Measurements from ENCODE around the gene CDH4.

CDH4 gene

DNA sequence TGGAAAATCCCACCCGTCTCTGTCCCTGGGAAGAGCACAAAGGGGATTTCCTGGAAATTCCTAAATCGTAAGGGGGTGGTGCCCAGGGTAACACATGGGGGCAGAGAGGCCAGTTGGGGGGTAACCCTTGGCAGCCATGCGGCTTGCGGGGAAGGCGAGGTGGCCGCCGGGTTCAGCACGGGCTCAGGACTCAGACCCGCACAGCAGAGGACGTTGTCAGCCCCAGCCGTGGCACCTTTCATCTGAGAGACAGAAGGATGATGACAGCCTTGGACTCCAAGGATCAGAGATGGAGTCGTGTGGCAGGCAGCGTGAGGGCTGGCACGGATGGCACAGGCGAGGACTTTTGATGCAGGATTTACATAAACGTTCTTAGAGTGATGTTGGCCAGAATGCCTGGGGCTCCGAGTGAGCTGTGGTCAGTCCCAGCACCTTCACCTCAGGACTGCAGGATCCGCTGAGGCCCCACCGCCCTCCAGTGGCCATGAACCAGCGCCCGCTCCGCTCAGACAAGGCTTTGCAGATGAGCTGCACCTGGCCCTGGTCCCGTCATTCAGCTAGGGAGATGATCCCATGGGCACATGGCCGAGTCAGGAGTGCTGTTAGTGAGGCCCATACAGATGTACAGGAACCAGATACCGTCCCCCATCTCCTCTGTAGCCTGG lies 623.3 kb downstream of the CDH4 start:
- DNase-seq (ENCODE audit: low read depth, low spot score) = no peak

DNA sequence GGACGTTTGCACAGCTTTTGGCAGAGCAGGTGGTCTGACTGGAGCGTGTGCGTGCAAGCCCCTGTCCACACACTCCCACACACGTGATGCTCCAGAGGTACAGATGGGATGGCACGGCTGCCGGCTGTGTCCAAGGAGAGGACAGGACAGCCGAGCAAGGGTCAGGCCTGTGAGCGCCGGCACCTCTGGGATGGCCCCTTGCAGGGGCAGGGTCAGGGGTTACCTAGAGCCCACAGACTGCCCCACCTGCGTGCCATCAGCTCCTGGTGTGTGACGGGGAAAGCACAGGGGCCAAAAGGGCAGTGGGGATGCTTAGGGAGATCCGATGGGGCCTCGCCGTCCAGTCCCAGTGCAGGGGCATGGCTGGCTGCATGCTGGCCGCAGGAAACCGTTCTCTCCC lies 623.9 kb downstream of the CDH4 start:
- no peak for DNase-seq (ENCODE audit: low read depth, low spot score)

DNA sequence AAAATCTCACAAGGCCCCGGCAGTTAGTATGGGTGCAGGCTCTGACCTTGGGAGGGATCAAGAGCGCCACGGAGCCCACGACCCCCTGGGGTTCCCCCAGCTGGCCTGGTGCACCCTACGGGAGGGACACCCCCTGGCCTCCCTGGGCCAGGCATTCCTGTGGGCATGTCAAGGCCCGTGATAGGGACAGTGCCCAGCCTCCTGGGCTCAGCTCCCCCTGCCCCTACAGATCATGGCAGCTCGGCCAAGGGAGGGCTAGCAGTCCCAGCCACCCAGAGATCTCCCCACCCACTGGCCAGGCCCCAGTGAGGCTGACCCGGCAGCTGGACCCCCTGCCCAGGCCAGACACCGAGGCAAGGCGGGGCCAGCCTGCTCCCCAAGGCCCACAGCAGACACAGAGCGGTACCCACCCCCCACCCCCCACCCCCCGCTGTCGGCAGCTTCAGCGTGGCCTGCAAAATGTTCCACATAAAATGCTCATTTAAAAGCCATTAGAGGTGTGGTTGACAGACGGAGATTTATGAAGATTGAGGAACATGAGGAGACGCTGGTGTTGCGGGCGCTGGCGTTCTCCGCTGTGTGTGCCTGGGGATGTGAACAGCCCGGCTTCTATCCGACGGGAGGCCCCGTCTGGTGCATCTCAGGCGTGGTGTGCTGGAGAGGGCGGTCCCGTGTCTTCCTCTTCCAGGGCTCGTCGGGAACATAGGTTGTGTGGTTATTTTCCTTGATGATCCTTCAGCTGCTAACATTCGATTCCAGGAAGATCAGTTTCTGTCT lies 625.1 kb downstream of the CDH4 start:
- no peak for DNase-seq (ENCODE audit: low read depth, low spot score)

DNA sequence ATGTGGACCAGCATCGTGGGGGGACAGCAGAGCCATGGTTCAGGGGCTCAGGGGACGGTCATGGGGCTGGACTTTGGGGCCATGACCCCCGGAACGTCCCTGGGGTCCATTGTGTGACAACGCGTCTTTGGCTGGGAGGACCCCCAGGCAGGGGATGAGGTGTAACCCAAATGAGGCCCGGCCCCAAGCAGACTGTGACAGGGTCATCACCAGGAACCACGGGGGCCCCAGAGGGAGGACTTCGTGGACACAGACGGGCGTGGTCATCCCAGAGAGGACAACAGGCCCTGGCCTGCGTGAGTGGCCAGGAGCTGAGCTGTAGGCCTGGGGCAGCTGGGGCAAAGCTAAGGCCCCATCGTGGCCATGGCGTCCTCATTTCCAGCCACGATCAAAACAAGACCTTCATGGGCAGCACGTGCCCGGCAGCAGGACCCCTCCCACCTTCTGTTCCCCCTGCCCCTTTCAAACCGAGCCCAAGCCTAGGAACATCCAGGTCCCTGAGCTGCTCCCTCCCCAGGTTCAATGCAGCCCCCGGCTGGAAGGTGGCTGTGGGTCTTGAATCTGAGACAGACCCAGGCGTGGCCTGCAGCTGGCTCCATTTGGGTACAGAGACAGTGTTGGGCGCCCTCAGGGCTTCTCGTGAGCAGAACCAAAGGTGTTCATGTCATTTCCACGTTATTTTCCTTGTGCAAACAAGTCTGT lies 625.9 kb downstream of the CDH4 start:
- DNase-seq (ENCODE audit: low read depth, low spot score) = no peak

DNA sequence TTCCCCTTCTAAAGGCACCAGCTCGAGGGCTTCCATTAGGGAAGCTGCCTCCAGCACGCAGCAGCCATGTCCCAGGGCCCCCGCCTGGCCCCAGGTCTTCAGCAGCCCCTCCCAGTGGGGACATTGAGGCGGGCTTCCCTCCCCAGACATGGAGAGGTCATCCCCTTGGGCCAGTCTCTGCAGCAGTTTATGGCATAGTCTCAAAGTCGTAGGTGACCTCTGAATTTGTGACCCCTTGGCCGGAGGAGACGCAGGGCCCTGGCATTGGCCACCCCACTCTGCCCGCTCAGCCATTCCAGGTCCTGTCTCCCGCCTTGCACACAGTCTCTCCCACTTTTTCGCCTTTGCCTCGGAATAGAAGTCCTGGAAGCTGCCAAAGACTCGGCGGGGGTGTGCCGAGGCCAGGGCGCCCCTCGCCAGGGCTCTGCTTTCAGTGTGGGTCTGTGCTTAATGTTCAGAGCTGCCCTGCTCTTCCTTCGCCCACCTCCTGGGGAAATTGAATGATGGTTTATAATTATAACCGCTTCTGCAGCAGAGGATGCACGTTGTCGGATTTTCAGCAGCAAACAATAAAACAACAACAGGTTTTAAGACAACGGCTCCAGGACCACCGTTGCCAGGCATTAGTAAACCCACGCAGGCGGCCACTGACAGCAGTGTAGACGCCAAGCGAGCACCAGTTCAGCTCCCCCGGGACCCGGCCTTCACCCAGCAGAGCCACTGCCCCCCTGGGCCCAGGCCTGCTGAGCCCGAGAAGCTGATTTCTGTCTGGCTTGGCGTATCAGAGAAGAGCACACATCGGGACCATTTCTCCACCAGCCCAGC lies 626.6 kb downstream of the CDH4 start:
- no peak for DNase-seq (ENCODE audit: low read depth, low spot score)

DNA sequence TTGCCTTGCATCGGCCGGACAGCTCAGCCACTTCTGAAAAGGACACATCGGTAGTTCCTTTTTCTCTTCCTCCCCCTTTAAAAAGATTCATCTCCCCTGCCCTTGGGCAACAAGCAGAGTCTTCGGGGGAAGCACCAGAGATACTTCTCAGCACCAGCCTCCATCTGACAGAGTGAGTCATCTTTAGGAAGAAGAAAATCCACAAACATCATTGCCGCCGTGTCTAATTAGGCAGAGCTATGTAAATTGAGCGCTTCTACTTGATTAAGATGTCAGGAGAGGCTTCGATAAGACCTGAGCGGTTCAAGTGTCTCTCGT lies 627.2 kb downstream of the CDH4 start:
- no peak for DNase-seq (ENCODE audit: low read depth, low spot score)

DNA sequence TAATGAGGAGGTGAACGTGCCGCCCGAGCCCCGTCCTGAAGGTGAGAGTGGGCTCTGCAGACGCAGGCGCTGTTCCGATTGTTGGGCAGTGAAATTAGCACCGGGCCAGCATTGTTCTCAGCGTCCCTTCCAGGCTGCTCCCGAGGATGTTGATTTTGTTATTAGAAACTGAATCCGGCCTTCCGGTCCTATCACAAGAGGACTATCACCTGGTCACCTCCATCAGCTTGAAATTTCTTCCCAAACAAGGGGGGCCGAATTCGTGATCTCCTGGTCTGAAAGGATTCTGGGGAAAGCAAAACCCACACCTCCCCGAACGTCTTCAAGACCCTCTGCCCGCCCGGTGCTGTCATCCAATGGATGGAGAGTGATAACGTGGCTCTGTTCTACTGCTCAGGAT lies 627.6 kb downstream of the CDH4 start:
- no peak for DNase-seq (ENCODE audit: low read depth, low spot score)

DNA sequence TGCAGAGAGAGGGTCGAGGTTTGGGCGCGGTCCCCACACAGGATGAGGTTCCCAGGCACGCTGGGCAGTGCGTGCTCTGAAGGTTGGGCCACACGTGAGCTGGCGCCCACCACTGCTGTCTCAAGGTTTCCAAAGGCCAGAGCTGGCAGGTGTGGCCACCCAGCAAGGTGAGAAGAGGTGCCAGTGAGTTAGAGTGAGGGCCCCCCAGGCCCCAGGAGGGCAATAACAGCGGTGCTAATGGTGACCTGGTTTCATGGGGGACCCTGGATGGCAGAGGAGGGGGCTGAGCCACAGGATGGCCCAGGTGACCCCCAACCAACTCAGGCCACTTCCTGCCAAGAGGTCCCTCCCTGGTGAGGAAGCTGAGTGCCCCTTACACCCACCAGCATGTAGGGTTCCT lies 628.6 kb downstream of the CDH4 start:
- no peak for DNase-seq (ENCODE audit: low read depth, low spot score)

DNA sequence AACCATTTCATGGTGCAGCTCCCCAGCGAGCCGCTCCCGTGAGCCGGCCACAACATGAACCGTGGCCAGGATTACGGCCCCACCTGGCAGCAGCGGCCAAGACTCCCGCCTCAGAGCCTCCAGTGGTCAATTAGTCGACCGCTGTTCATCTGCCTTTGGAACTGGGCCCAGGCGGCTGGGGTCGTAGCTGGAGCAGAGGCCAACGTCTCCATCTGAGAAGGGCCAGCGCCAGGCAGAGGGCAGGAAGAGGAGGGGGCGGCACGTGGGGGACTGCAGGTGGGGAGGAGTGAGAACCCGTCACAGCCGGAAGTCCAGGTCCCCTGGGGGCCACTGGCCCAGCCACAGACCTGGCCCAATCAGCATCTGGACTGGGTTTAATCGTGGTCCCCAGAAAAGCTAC lies 629.4 kb downstream of the CDH4 start:
- DNase-seq (ENCODE audit: low read depth, low spot score) = no peak

DNA sequence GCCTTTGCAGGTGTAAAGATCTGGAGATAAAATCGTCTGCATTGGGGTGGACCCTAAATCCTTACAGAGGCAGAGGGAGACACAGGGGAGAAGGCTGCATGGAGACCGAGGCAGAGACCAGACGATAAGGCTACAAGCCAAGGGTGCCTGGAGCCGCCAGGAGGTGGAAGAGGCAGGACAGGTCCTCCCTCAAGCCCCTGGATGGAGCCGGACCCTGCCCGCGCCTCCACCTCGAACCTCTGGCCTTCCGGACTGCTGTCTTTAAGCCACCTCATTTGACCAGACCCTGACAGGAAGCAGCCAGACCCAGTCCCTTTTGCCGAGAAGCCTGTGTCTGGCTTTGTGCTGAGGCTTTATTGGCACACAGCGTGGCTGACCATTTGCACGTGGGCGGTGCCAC lies 629.8 kb downstream of the CDH4 start:
- DNase-seq (ENCODE audit: low read depth, low spot score) = no peak

DNA sequence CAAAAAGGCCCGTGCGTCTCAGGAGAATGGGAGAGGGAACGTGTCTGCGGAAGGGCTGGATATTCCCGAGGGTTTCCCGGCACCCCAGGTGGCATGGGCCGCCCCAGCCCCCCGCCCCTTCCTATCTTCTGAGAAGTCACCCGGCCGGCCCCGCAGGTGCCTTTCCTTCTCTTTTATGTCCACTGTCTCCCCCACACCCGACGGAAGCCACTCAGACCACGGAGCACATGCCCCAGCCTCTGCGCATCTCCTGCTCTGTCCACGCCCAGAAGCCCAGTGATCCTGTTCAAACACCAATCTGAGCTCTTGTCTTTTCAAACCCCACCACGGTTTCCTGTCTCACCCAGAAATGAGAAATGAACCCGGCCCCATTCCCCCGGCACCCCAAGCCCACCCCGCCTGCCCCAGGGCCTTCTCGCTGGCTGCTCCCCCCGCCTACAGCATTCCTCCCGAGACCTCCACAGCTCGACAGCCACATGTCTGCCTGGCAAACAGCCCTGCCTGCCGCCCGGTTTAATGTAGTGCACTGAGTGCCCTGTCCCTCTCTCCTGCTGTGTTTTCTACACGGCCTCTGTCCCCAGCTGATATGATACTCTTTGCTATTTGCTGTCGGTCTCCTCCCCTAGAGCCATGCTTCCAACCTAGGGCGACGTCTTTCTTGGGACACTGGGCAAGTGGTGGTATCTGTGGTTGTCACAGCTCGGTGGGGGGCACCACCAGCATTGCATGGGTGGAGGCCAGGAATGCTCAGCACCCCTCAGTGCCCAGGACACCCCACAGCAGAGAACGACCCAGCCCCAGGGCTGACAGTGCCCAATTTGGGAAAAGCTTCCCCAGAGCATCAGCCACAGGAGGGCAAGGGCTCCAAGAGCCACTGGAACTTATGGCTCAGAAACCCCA lies 630.9 kb downstream of the CDH4 start:
- DNase-seq (ENCODE audit: low read depth, low spot score) = no peak

DNA sequence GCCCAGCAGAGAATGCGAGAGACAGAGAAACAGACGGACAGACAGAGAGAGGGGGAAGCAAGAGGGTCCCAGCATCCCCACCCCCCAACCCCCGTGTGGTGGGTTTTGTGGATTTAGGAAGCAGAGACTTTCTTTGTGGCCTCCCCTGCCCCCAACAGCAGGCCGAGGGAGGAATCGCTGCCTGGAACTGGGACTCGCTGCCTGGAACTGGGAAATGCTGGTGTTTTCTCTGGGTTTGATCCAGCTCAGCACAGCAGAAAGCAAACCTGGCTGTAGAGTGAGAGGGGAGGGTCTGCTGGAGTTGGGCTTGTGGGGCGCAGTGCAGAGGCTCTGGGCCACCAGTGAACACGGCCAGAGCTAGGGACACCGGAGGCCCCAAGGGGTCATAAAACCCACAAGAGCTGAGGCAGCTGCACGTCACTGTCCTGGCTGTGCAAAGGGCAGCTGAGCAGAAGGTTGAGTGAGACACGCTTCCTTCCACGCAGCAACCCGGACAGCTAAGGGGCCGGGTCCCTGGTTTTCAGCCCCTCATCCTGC lies 631.9 kb downstream of the CDH4 start:
- DNase-seq (ENCODE audit: low read depth, low spot score) = no peak

DNA sequence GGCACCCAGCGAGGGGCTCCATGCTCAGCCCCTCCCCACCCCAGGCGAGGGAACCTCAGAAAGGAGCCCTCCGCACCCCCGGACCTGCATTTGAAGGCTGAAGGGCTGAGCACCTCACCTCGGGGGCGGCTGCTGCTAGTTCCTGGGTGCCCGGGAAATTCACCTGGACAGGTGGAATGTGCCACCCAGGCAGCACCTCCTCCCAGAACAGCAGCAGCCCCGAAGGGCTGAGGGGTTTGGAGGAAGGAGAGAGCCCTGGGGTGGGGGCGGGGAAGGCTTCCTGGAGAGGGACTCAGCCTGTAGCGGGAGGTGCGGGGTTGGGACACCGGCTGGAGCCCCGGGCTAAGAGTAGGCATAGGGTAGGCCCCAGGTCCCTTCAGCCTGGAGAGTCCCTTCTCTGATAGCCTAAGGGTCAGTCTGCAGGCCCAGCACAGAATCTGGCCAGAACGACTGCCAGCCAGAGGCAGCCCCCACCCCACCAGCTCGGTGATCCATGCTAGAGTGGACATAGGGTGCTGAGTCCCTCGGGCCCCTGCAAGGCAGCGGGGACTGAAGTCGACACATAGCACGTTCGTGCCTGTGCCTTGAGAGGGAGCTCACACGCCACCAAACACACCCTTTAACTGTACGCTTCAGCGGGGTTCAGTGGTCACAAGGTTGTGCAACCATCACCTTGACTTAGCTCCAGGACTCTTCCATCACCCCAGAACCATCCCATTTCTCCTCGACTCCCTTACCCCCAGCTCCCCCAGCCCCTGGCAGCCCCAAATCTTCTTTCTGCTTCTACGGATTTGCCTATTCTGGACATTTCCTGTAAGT lies 632.7 kb downstream of the CDH4 start:
- no peak for DNase-seq (ENCODE audit: low read depth, low spot score)

DNA sequence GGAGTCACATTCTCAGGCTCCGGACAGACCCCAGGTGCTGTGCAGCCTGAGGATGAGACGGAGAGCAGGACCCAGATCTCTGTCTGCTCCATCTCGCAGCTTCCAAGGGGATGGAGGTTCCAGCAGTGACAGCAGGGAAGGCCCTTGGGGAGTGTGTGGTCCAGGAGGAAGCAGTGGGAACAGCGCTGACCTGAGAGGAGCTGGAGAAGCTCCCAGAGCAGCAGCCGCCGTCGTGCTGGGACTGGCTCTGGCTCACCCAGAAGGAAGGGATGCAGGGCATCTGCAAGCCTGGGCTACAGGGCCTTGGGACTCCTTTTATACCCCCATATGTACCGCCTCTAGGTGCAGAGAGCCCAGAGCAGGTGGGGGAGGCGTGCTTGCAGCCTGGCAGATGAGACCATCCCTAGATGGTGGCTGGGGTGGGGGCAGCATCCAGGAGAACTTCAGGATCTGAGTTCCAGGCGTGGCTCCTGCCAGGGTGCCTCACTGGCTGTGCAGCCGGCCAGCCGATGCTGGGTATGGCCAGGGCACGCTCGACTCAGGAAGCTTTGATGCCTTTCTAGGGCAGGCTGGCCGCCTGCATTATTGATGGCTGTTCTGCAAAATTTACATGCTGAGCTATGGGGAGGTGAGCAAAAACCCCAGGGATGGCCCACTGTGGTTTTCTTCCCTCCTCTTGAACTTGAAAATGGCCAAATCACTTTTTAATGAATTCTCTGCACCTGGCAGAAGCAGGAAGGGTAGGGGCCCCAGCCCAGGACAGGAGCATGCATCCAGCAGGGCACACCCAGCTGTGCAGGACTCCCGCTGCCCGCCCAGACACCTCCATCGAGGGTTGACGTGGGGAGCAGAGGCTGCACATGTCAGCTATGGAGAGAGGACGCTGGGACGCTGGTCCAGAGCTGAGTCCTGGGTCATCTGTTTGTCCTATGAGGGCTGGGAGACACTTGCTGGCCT lies 634.0 kb downstream of the CDH4 start:
- DNase-seq (ENCODE audit: low read depth, low spot score) = no peak

DNA sequence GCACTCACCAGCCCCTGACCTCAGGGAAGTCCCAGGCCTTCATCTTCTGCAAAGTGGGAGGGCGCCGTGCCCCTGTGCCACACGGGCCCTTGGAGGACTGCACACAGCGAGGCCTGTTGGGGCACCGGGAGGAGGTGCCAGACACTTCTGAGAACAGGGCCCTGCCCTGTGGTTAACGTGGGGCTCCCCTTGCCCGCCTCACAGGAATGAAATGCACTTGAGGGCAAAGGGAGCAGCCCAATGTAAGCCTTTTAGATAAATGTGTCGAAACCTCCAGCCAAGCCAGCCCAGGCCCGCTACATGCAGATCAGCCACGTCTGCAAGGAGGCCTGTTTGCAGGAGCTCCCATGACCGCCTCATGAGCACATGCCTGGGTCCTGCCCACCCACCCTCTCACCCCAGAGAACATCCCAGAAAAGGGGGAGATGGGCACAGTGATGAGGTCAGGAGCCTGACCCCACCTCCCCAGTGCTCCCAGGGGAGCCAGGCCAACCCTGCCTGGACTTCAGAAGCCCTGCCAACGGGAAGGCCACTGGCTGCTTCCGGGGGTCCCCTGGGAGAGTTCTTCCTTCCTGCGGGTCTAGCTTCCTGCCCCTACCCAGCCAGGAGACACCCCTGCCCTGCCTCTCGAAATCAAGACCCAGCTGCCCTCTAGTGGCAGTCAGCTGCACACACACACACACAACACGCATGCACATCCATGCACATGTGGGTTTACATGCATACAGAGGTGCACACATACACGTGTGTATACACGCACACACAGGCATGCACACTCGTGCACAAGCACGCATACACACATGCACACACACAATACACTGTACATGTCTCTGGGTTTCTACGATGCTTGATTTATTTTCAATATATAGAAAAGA lies 634.9 kb downstream of the CDH4 start:
- DNase-seq (ENCODE audit: low read depth, low spot score) = no peak

DNA sequence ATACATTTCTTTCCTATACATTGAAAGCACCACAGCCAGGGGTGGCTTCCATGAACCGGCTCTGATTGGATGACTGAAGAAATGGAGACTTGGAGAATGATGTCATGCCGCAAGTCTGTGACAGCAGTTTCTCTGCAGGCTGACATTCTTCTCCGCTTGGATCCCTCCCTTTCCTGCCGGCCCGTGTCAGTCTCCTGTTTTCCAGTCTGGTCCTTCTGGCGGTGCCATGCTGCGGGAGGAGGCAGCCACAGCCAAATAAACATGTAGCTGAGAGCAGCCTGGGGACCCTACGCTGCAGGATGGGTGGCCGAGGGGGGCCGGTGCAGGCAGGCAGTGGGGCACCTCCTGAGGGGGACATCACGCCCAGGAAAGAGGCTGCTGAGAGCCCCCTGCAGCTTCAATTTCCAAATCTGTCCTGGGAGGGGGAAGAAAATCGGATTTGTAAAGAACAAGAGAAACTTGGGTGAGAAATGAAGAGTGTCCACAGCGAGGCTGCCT lies 635.6 kb downstream of the CDH4 start:
- no peak for DNase-seq (ENCODE audit: low read depth, low spot score)

DNA sequence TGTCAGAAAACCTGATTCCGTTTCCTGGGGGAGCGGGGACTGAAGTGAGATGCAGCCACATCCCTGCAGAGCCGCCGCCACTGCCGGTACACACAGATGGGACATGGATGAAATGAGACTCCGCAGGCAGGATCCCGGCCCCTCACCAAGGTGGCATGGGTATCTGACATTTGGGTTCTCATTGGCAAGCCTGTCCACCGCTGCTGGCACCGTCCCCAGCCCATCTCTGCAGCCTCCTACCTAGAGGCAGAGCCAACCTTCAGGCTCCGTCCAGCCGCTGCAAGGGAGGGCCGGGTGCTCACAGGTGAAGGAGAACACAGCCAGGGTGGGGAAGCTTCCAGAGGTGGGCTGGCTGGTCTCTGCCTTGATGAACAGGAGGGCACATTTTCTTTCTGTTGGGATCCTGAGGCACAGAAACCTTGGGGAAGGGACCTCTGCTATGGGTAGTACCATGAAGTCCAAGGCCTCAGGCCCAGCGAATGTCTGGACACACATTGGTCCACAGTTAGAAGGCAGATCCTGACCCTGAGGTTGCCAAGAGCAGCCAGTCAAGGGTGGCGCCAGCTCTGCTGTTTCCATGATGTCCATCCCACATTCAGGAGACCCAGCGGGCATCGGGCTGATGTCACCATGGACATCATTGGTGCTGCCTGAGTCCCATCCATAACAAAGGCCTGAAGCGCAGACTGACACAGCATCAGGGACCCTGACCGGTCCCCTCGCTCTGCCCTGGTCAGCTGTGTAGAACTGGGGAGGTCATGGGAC lies 636.2 kb downstream of the CDH4 start:
- DNase-seq (ENCODE audit: low read depth, low spot score) = no peak
